ENCODE measurements around the gene MAN2A2. TPM values are rescaled to one million over a fixed set of nuclear protein-coding genes. Genes with fewer than 3 reads are reported as not detected.
A peak's percentile ranks its signal among the peaks of the same experiment; 100 is the strongest.

The MAN2A2 gene
- total and polyA plus RNA-seq, 9 of the 15 experiments (the other 6 are each of a cell fraction or from before 2014, with no cell fraction given), result 7.3 to 151 (median 43.4) TPM

DNA sequence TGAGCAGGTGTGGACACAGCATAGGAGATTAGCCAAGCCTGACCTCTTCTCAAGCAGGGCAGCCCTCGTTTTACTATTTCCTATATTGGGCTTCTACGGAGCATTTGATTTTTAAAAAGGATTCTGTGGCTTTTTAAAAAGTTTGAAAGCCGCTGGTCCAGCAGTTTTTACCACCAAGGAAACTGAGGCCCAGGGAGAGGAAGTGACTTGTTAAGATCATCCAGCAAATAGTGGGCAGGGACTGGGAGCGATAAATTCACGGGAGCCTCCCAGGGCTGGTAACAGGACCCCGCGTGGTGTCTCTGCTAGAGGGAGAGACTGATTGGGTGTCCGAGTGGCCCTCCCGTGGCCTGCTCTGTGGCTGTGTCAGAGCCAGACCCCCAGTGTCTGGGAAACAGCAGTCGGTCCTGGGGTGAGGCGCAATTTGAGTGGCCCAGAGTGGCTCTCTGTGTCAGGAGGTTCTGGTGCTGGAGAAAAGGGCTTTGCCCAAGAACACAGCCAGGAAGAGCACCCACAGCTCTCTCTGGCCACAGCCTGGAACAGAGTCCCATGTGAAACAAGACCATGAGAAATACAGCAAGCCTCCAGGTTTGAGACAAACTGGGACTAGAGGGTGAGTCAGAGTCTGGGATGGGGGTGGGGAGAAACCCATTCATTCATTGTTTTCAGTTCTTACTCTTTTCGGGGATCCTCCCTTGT is 30.5 kb upstream of the MAN2A2 start (continued):
- TF ChIP-seq SMAD2 (IDR thresholded peaks at IDR 0.05; ENCODE audit: low read depth, low read length) (no peak), ETV5 (CRISPR knock-in tag; IDR thresholded peaks at IDR 0.05; ENCODE audit: low read depth) (no peak), RFX5 (IDR thresholded peaks at IDR 0.05; ENCODE audit: low read depth, low read length) (no peak), HSF4 (CRISPR knock-in tag; IDR thresholded peaks at IDR 0.05; ENCODE audit: borderline replicate concordance) (no peak), THRAP3 (IDR thresholded peaks at IDR 0.05; ENCODE audit: borderline replicate concordance) (no peak), HDAC6 (IDR thresholded peaks at IDR 0.05; ENCODE audit: low read depth, low read length) (no peak), RFX1 (IDR thresholded peaks at IDR 0.05) (no peak), BACH1 (tag; IDR thresholded peaks at IDR 0.05) (no peak), ADNP (tag; IDR thresholded peaks at IDR 0.05) (no peak), RCOR1 (IDR thresholded peaks at IDR 0.05; ENCODE audit: borderline replicate concordance in 1 of 2, low read depth in 2 of 2, low read length in 2 of 2) (no peak), FOXK1 (CRISPR knock-in tag; IDR thresholded peaks at IDR 0.05; ENCODE audit: borderline replicate concordance) (no peak), HNRNPUL1 (IDR thresholded peaks at IDR 0.05; ENCODE audit: low read length) (no peak)
- TF ChIP-seq, protein P1, sequence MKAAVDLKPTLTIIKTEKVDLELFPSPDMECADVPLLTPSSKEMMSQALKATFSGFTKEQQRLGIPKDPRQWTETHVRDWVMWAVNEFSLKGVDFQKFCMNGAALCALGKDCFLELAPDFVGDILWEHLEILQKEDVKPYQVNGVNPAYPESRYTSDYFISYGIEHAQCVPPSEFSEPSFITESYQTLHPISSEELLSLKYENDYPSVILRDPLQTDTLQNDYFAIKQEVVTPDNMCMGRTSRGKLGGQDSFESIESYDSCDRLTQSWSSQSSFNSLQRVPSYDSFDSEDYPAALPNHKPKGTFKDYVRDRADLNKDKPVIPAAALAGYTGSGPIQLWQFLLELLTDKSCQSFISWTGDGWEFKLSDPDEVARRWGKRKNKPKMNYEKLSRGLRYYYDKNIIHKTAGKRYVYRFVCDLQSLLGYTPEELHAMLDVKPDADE (conservative IDR thresholded peaks at IDR 0.05; ENCODE audit: control insufficient read depth, low read depth, low read length), result no peak
- TF ChIP-seq, protein P2, sequence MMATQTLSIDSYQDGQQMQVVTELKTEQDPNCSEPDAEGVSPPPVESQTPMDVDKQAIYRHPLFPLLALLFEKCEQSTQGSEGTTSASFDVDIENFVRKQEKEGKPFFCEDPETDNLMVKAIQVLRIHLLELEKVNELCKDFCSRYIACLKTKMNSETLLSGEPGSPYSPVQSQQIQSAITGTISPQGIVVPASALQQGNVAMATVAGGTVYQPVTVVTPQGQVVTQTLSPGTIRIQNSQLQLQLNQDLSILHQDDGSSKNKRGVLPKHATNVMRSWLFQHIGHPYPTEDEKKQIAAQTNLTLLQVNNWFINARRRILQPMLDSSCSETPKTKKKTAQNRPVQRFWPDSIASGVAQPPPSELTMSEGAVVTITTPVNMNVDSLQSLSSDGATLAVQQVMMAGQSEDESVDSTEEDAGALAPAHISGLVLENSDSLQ (IDR thresholded peaks at IDR 0.05), result no peak
- TF ChIP-seq, protein P3, sequence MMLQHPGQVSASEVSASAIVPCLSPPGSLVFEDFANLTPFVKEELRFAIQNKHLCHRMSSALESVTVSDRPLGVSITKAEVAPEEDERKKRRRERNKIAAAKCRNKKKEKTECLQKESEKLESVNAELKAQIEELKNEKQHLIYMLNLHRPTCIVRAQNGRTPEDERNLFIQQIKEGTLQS (IDR thresholded peaks at IDR 0.05), result peak; percentile 87
- TF ChIP-seq, protein P3 (CRISPR knock-in tag; conservative IDR thresholded peaks at IDR 0.05), result no peak
- TF ChIP-seq, protein P4, sequence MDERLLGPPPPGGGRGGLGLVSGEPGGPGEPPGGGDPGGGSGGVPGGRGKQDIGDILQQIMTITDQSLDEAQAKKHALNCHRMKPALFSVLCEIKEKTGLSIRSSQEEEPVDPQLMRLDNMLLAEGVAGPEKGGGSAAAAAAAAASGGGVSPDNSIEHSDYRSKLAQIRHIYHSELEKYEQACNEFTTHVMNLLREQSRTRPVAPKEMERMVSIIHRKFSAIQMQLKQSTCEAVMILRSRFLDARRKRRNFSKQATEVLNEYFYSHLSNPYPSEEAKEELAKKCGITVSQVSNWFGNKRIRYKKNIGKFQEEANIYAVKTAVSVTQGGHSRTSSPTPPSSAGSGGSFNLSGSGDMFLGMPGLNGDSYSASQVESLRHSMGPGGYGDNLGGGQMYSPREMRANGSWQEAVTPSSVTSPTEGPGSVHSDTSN (CRISPR knock-in tag; IDR thresholded peaks at IDR 0.05; ENCODE audit: low read depth), result no peak
- TF ChIP-seq, protein P4 (tag; conservative IDR thresholded peaks at IDR 0.05; ENCODE audit: low read depth), result 0 out of 2 replicates have a peak, but pooled peaks have one; percentile 7
- TF ChIP-seq, protein P5, sequence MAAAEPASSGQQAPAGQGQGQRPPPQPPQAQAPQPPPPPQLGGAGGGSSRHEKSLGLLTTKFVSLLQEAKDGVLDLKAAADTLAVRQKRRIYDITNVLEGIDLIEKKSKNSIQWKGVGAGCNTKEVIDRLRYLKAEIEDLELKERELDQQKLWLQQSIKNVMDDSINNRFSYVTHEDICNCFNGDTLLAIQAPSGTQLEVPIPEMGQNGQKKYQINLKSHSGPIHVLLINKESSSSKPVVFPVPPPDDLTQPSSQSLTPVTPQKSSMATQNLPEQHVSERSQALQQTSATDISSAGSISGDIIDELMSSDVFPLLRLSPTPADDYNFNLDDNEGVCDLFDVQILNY (CRISPR knock-in tag; IDR thresholded peaks at IDR 0.05), result no peak
- TF ChIP-seq, protein P6, sequence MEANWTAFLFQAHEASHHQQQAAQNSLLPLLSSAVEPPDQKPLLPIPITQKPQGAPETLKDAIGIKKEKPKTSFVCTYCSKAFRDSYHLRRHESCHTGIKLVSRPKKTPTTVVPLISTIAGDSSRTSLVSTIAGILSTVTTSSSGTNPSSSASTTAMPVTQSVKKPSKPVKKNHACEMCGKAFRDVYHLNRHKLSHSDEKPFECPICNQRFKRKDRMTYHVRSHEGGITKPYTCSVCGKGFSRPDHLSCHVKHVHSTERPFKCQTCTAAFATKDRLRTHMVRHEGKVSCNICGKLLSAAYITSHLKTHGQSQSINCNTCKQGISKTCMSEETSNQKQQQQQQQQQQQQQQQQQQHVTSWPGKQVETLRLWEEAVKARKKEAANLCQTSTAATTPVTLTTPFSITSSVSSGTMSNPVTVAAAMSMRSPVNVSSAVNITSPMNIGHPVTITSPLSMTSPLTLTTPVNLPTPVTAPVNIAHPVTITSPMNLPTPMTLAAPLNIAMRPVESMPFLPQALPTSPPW (CRISPR knock-in tag; IDR thresholded peaks at IDR 0.05), result no peak
